Measurements from ENCODE around the gene BOC.

Gene BOC

GRCh38 chr3:113179235-113179824, 32.0 kb upstream of the BOC start:
- Mint-ChIP-seq H3K4me1 (no peaks in the 10 kb centered on the region), H3K27ac (no peak overlapping the region), H3K27me3 (no peaks in the 10 kb centered on the region), H3K4me3 (no peak overlapping the region), H3K9me3 (no peaks in the 10 kb centered on the region)
- ATAC-seq (no peak), DNase-seq (no peak)

- no peaks in the 10 kb centered on the region for H3K27me3 Mint-ChIP-seq
- ATAC-seq, result no peak
- no peak overlapping the region for H3K4me3 Mint-ChIP-seq
- peaks cover 9% of the 10 kb centered on the region in 2 donors for H3K9me3 Mint-ChIP-seq
- H3K4me1 Mint-ChIP-seq, result no peaks in the 10 kb centered on the region
- no peak overlapping the region for H3K27ac Mint-ChIP-seq
- no peak for DNase-seq
These were observed 27.4 kb upstream of the BOC start for GRCh38 chr3:113183748-113184661.

- DNase-seq, result no peak
- Mint-ChIP-seq H3K27me3 (no peaks in the 10 kb centered on the region), H3K27ac (no peak overlapping the region), H3K4me3 (no peak overlapping the region), H3K9me3 (peaks cover 9% of the 10 kb centered on the region in 2 donors), H3K4me1 (no peaks in the 10 kb centered on the region)
- ATAC-seq, result no peak
These were observed 26.0 kb upstream of the BOC start for GRCh38 chr3:113185194-113185835.

- Mint-ChIP-seq H3K4me3 (no peak overlapping the region), H3K9me3 (peaks cover 9% of the 10 kb centered on the region in 2 donors)
These were observed 24.8 kb upstream of the BOC start for GRCh38 chr3:113186566-113186965.

GRCh38 chr3:113193288-113193687, 18.1 kb upstream of the BOC start:
- DNase-seq, result no peak
- H3K4me3 Mint-ChIP-seq, result no peak overlapping the region
- no peak for ATAC-seq
- no peaks in the 10 kb centered on the region for H3K4me1 Mint-ChIP-seq
- no peak overlapping the region for H3K27ac Mint-ChIP-seq
- no peaks in the 10 kb centered on the region for H3K27me3 Mint-ChIP-seq
- peaks cover 3% of the 10 kb centered on the region in 2 donors for H3K9me3 Mint-ChIP-seq

More at GRCh38 chr3:113186566-113186965, 24.8 kb upstream of the BOC start:
- DNase-seq (no peak), ATAC-seq (no peak)
- Mint-ChIP-seq H3K4me1 (no peaks in the 10 kb centered on the region), H3K27me3 (no peaks in the 10 kb centered on the region), H3K27ac (no peak overlapping the region)

GRCh38 chr3:113193719-113194118, 17.6 kb upstream of the BOC start:
- no peak for DNase-seq
- Mint-ChIP-seq H3K9me3 (no peaks in the 10 kb centered on the region), H3K27me3 (no peaks in the 10 kb centered on the region), H3K4me3 (no peak overlapping the region), H3K4me1 (no peaks in the 10 kb centered on the region), H3K27ac (no peak overlapping the region)
- ATAC-seq, result no peak

GRCh38 chr3:113194823-113195401, 16.4 kb upstream of the BOC start:
- H3K4me3 Mint-ChIP-seq, result no peak overlapping the region
- ATAC-seq, result no peak
- H3K4me1 Mint-ChIP-seq, result no peaks in the 10 kb centered on the region
- no peaks in the 10 kb centered on the region for H3K9me3 Mint-ChIP-seq
- no peak overlapping the region for H3K27ac Mint-ChIP-seq
- no peak for DNase-seq
- H3K27me3 Mint-ChIP-seq, result no peaks in the 10 kb centered on the region

GRCh38 chr3:113200351-113200750, 11.0 kb upstream of the BOC start:
- no peak for DNase-seq
- no peak overlapping the region for H3K27ac Mint-ChIP-seq
- ATAC-seq, result no peak
- no peaks in the 10 kb centered on the region for H3K4me1 Mint-ChIP-seq
- H3K4me3 Mint-ChIP-seq, result no peak overlapping the region
- no peaks in the 10 kb centered on the region for H3K9me3 Mint-ChIP-seq
- no peaks in the 10 kb centered on the region for H3K27me3 Mint-ChIP-seq

GRCh38 chr3:113200946-113201345, 10.4 kb upstream of the BOC start:
- no peaks in the 10 kb centered on the region for H3K27me3 Mint-ChIP-seq
- no peak overlapping the region for H3K27ac Mint-ChIP-seq
- DNase-seq (no peak), ATAC-seq (no peak)
- H3K9me3 Mint-ChIP-seq, result no peaks in the 10 kb centered on the region
- H3K4me1 Mint-ChIP-seq, result no peaks in the 10 kb centered on the region
- no peak overlapping the region for H3K4me3 Mint-ChIP-seq

- H3K9me3 Mint-ChIP-seq, result no peaks in the 10 kb centered on the region
- peaks cover 21% of the 10 kb centered on the region for H3K27me3 Mint-ChIP-seq
- no peaks in the 10 kb centered on the region for H3K4me1 Mint-ChIP-seq
- H3K4me3 Mint-ChIP-seq, result no peak overlapping the region
- ATAC-seq, result no peak
- no peak overlapping the region for H3K27ac Mint-ChIP-seq
- no peak for DNase-seq
These were observed 7.0 kb upstream of the BOC start for GRCh38 chr3:113204371-113204770.

- DNase-seq, result no peak
- Mint-ChIP-seq H3K27ac (no peak overlapping the region), H3K27me3 (peaks cover 32% of the 10 kb centered on the region), H3K9me3 (no peaks in the 10 kb centered on the region), H3K4me1 (no peaks in the 10 kb centered on the region), H3K4me3 (no peak overlapping the region)
- no peak for ATAC-seq
These were observed 5.9 kb upstream of the BOC start for GRCh38 chr3:113205481-113205880.

GRCh38 chr3:113210604-113211329, 590 bp upstream of the BOC start:
- peaks cover 79% of the 10 kb centered on the region for H3K27me3 Mint-ChIP-seq
- H3K4me1 Mint-ChIP-seq, result peaks cover 19% of the 10 kb centered on the region
- ATAC-seq, result no peak
- H3K4me3 Mint-ChIP-seq, result peak overlapping the region; percentile 81 to 83
- no peak overlapping the region for H3K27ac Mint-ChIP-seq
- no peaks in the 10 kb centered on the region for H3K9me3 Mint-ChIP-seq
- no peak for DNase-seq

- no peaks in the 10 kb centered on the region for H3K9me3 Mint-ChIP-seq
- peaks cover 80% of the 10 kb centered on the region for H3K27me3 Mint-ChIP-seq
- ATAC-seq (peak; percentile 55), DNase-seq (peak in 1 of 2 donors; percentile 13)
- H3K27ac Mint-ChIP-seq, result peak overlapping the region in 1 of 2 donors; percentile 16
- peak overlapping the region; percentile 81 to 83 for H3K4me3 Mint-ChIP-seq
- peaks cover 19% of the 10 kb centered on the region for H3K4me1 Mint-ChIP-seq
These were observed 940 bp downstream of the BOC start for GRCh38 chr3:113212150-113212843.

- H3K4me3 Mint-ChIP-seq, result peak overlapping the region; percentile 70 to 76
- H3K9me3 Mint-ChIP-seq, result no peaks in the 10 kb centered on the region
- no peak for ATAC-seq
- peaks cover 19% of the 10 kb centered on the region for H3K4me1 Mint-ChIP-seq
- no peak for DNase-seq
- no peak overlapping the region for H3K27ac Mint-ChIP-seq
- peaks cover 74% of the 10 kb centered on the region for H3K27me3 Mint-ChIP-seq
These were observed 1.6 kb downstream of the BOC start for GRCh38 chr3:113212844-113213375.
